HFF-Myc (cell line): ENCODE measurements around the gene PSAP.

ENCODE experiments used
- DNase-seq: peaks from one replicate; pipeline ENCODE4 v3.0.0-alpha.2; 2011; ENCODE audit warnings: low read depth; ENCODE audit errors: extremely low read depth
- H3K4me3 ChIP-seq: replicated peaks from 2 replicates; pipeline ENCODE4 v1.5.1; 2011; ENCODE audit warnings: low read depth, mild to moderate bottlenecking, control low read depth, low read length
- CTCF ChIP-seq: IDR thresholded peaks from 2 replicates; pipeline ENCODE4 v1.5.1; 2012; ENCODE audit warnings: mild to moderate bottlenecking, low read depth, low read length, control low read depth; ENCODE audit errors: missing control alignments

Gene PSAP

DNA sequence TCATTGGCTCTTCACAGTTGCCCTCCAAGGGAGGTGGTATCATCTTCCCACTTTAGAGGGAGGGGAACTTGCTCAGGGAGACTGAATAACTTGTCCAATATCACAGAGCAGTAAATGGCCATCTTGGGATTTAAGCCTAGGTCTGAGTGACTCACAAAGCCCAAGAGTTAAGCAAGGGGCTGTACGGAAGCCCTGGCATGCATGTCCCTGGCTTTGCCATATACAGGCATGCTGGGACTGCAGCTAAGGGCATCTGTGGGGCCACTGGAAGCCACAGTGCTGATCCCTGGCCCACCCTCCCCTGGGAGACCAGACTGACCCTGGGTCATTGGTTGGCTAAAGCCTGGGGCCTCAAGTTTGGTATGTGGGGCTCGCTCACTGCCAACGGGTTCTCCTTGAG, 80.8 kb downstream of the PSAP start:
- no peak for DNase-seq
- H3K4me3 ChIP-seq, result no peak overlapping the region
- no peak for TF ChIP-seq CTCF

- H3K4me3 ChIP-seq, result no peak overlapping the region
- TF ChIP-seq CTCF, result no peak
- DNase-seq, result no peak
Observed at GRCh38 chr10:71769279-71769823, 81.7 kb downstream of the PSAP start.

GRCh38 chr10:71767420-71768035, 83.5 kb downstream of the PSAP start:
- no peak overlapping the region for H3K4me3 ChIP-seq
- no peak for TF ChIP-seq CTCF
- no peak for DNase-seq

GRCh38 chr10:71766717-71767419, 84.2 kb downstream of the PSAP start:
- peak; percentile 87 for DNase-seq
- no peak overlapping the region for H3K4me3 ChIP-seq
- TF ChIP-seq CTCF, result no peak
